Breast epithelium (tissue), 3 donors: ENCODE data around the gene NMUR1.

Experiments used
- POLR2A ChIP-seq: fragments of 450-650 bp; IDR thresholded peaks from one replicate; pipeline ENCODE4 v1.6.1; 2016; ENCODE audit warnings: antibody characterized with exemption, mild to moderate bottlenecking, moderate library complexity
- TF ChIP-seq, protein P1 (sequence below), 3 donors: fragments of 450-650 bp; IDR thresholded peaks; one replicate each; pipeline ENCODE4 v1.5.1; 2016 to 2017; ENCODE audit warnings: antibody characterized with exemption in 3 of 3, mild to moderate bottlenecking in 3 of 3, moderate library complexity in 3 of 3

DNA sequence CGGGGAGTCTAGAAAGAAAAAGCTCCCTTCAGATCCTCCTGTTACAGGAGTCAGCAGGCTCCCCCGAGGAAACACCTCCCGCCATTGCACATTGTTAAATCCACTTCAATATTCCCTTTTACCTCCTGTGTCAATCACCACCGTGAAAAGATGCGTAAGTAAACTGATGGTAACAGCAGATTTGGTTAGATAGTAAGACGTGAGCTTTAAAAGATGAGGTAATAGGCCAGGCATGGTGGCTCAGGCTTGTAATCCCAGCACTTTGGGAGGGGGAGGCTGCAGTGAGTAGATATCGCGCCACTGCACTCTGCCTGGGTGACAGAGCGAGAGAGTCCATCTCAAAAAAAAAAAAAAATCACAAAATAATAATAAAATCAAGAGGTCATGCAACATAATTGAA lies 50.8 kb downstream of the NMUR1 start:
- TF ChIP-seq, protein P1, sequence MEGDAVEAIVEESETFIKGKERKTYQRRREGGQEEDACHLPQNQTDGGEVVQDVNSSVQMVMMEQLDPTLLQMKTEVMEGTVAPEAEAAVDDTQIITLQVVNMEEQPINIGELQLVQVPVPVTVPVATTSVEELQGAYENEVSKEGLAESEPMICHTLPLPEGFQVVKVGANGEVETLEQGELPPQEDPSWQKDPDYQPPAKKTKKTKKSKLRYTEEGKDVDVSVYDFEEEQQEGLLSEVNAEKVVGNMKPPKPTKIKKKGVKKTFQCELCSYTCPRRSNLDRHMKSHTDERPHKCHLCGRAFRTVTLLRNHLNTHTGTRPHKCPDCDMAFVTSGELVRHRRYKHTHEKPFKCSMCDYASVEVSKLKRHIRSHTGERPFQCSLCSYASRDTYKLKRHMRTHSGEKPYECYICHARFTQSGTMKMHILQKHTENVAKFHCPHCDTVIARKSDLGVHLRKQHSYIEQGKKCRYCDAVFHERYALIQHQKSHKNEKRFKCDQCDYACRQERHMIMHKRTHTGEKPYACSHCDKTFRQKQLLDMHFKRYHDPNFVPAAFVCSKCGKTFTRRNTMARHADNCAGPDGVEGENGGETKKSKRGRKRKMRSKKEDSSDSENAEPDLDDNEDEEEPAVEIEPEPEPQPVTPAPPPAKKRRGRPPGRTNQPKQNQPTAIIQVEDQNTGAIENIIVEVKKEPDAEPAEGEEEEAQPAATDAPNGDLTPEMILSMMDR (IDR thresholded peaks at IDR 0.05), result no peak
- no peak for TF ChIP-seq POLR2A
